Right hindlimb (tissue), 1 donor: Measurements from ENCODE around the gene LPGAT1.
A peak's percentile ranks its signal among the peaks of the same experiment; 100 is the strongest.
"Not testable (repeated sequence)": the region's sequence is repeated elsewhere in the genome, so short reads cannot be mapped to it uniquely, and the experiment has no call there.

Source experiments
- DNase-seq: peaks from one replicate; pipeline ENCODE4 v3.0.0-alpha.2; 2018

Gene LPGAT1, protein sequence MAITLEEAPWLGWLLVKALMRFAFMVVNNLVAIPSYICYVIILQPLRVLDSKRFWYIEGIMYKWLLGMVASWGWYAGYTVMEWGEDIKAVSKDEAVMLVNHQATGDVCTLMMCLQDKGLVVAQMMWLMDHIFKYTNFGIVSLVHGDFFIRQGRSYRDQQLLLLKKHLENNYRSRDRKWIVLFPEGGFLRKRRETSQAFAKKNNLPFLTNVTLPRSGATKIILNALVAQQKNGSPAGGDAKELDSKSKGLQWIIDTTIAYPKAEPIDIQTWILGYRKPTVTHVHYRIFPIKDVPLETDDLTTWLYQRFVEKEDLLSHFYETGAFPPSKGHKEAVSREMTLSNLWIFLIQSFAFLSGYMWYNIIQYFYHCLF

DNA sequence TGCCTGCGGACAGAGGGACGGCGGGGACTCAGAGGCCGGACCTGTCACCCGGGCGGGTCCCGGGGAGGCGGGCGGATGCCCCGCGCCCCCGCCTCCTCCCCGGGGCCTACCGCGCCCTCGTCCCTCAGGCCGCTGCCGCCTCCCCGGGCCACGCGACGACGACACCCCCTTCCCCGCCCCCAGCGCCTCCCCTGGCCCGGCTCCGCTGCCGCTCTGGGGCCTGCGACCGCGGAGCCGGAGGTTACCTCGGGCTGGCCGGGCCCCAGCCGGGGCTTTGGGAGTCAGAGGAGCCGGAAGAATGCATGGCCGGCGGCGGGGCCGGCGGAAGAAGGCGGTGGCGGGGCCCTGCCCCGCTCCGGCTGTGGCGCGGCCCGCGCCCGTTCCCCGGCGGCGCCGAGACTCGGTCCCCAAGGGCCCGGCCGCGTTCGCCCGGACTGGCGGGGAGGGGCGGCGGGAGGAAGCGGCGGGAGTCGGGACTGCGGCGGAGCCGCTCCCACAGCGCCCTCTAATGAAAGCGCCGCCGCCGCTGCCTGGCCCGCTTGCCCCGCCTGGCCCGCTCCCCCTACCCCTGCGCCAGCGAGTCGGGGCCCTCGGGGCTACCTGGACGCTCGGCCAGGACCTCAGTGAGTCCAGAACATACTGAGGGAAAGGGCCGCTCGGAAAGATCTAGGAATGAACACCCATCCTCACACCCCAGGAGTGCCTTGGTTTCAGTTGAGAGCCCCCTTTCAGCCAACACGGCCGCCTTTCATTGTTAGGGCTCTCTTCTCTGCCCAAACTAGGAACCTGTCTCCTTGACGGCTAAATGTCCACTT is at the start of gene LPGAT1:
Gene LPGAT1, minus strand, starts transcription at position 436 of the 815 bp plus-strand sequence. CDS start 1,467 bp downstream, outside the sequence.
- peak; percentile 85 for DNase-seq

DNA sequence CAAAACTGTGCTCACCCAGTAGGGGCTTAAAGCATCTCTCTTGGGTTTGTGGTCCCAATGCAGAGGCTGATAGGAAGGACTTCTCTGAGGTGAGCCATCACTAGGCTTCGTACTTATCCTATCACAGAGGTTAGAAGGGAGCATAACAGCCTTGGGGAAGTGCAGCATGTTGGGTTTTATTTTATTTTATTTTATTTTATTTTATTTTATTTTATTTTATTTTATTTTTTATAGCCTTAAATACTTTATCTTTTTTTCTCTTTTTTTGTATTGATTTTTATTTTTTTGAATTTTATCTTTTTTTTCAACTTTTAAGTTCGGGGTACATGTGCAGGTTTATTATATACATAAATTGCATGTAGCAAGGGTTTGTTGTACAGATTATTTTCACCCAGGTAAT is 48.9 kb upstream of the LPGAT1 start:
- DNase-seq, result no peak

DNA sequence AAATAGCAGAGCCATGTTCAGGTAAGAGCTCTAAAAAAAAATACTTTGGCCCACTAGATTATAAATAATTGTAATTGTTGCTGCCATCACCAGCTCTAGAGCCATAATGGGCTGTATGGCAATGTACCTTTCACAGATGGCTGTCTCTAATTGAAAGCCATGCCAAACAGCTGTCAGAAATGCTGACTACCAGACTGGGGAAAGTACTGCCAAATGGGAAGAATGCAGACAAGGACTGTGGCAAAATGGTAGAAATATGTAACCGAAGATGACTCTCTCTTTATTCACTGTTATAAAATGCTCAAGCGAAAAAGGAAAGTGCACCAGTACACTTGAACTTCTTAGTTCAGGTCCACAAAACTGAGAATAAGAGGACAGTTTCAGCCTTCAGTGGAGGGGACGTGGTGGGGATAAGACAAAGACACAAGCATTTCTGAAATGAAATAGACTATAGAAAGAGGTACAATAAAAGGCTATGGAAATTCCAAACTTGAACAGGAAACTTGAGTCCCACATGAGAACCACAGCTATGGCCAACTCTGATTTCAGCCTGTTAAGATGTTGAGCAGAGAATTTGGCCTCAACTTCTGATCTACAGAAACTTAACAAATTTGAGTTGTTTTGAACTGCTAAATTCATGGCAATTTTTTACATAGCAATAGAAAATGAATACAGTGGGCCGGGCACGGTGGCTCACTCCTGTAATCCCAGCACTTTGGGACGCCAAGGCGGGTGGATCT is 46.5 kb upstream of the LPGAT1 start:
- peak; percentile 45 for DNase-seq

DNA sequence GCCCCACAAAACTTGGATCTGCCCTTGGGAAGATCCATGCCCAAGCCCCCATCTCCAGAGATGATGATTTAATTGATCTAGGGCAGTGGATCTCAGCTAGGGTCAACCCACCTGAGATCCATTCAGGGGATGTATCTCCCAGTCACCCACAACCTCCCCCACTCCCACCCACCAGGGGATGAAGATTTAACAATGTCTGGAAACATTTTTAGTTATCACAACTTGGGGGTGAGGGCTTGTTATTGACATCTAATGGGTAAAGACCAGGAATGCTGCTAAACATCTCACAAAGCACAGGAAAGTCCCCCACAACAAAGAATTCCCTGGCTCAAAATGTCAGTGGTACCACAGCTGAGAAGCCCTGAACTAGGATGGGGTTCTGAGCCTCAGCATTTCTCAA is 45.0 kb upstream of the LPGAT1 start:
- no peak for DNase-seq

DNA sequence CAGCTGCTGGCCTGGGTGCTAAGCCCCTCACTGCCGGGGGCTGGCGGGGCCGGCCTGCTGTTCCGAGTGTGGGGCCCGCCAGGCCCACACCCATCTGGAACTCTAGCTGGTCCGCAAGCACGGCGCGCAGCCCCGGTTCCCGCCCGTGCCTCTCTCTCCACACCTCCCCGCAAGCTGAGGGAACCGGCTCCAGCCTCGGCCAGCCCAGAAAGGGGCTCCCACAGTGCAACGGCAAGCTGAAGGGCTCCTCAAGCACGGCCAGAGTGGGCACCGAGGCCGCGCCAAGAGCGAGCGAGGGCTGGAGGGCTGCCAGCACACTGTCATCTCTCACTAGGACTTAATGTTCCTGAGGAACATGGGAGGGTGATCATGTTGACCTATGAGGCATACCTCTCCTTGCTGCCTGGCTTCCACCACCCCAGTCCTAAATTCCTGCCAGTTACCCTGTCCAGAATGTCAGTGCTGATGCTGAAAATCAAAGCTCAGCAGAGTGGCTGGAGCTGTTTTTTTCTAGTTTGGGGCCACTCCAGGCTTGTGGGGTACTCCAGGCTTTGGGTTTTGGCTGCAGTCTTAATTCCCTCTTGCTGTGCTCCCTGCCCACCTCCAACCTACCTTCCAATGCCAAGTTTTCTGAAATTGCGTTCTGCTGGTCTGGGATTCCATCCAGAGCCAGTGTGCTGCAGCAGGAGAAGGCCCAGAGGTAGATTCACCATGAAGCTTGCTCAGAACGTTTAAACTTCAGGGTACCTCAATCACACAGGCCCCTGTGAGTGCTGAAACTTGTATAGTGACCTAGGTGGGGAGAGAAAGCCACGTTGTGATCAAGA is 44.2 kb upstream of the LPGAT1 start:
- peak; percentile 41 for DNase-seq

DNA sequence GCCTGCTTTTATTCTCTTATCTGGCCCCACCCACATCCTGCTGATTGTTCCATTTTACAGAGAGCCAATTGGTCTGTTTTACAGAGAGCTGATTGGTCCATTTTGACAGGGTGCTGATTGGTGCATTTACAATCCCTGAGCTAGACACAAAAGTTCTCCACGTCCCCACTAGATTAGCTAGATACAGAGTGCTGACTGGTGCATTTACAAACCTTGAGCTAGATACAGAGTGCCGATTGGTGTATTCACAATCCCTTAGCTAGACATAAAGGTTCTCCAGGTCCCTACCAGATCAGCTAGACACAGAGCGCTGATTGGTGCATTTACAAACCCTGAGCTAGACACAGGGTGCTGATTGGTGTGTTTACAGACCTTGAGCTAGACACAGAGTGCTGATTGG is 43.2 kb upstream of the LPGAT1 start:
- DNase-seq, result not testable (repeated sequence)

DNA sequence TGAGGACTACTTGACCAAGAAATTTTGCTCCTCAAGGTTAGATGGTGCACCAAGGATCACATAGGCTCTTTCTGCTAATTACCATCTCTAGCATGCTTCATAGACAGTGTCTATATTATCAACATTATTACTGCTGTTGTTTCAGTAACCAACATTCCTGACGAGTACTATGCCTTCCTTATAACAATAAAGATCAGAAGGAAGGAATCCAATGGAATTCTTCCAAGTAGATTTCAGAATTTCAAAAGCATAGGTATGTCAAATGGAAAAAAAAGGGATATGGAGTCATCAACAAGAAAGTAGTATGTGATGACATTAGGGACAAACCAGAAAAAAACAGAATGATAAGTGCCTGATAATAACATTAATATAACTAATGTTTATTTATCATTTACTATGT is 39.6 kb upstream of the LPGAT1 start:
- no peak for DNase-seq

DNA sequence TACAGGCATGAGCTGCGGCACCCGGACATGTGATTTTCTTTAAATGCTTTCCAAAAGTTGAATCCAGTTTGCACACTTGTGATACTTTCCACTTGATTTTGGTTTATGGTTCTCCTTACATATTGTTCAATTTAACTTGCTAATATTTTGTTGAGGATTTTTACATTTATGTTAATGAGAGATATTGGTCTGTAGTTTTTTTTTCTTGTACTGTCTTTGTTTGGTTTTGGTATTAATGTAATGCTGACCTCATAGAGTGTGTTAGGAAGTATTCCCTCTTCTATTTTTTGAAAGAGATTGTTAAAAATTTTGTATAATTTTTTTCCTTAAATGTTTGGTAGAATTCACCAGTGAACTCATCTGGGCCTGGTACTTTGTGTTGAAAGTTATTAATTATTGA is 34.6 kb upstream of the LPGAT1 start:
- no peak for DNase-seq

DNA sequence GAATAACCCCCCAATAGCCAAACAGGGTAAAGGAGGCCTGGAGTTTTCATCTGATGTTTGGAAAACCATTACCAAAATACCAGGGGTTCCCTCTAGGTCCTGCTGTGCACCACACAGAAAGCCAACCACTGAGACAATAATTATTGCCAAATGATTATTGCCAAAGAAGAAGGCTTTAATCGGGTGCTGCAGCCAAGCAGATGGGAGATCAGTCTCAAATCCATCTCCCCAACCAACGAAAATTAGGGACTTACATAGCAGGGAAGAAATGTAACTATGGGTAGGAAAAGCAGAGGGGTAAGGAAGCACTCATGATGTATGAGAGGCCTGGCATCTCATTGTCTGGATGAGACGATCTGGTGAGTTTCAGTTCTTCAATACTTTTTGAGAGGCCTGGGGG is 28.8 kb upstream of the LPGAT1 start:
- DNase-seq, result no peak

DNA sequence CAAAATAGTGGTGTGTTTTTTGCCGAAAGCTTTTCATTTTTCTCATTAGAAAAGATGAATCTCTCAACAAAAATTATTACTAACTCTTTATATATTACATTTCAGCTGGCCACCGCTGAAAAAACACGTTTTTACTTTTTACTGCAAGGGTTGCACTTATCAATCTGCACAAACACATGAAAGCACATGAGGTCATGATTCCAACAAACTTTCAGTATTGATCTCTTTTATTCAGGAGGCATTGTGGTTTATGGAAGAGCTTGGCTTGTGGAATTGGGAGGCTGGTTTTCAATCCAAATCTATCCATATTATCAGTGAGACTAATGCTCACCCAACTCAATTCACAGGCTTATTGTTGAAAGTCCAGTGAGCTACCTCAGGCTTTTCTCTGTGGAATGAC is 20.6 kb upstream of the LPGAT1 start:
- DNase-seq, result no peak

DNA sequence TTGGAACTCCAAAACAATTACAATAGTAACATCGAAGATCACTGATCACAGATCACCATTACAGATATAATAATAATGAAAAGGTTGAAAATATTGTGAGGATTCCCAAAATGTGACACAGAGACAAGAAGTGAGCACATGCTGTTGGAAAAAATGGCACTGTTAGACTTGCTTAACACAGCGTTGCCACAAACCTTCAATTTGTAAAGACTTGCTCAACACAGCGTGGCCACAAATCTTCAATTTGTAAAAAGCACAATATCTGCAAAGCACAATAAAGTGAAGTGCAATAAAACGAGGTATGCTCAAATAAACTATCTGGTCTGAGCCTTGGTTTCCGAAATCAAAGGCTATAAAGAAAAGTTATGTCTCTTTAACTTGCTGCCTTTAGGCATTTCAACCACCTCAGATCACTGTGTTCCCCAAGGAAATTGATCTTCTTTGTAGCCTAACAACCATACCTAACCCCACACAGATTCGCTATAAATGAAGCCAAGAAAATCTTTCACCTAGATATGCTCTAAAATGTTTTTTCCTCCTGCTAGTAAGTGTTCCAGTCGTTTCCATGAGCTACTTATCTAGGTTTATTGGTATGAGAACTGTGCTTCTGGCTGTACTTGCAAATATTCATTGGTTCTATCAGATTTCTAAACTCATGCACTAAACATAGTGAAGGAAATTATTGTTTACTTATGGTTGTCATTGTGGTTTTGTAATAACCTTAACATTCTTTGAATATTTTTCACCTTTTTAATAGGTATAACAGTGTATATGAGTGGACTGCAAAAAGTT is 13.1 kb upstream of the LPGAT1 start:
- no peak for DNase-seq

DNA sequence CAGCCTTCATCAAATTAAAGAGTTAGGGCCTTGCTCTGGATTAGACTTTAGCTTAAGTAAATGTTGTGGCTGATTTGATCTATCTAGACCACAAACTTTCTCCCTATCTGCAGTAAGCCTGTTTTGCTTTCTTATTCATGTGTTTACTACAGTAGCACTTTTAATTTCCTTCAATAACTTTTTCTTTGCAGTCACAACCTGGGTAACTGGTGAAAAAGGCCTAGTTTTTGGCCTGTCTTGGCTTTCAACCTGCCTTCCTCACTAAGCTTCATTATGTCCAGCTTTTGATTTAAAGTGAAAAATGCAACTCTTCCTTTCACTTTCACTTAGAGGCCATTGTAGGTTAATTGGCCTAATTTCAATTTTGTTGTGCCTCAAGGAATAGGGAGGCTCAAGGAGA is 12.5 kb upstream of the LPGAT1 start:
- no peak for DNase-seq

DNA sequence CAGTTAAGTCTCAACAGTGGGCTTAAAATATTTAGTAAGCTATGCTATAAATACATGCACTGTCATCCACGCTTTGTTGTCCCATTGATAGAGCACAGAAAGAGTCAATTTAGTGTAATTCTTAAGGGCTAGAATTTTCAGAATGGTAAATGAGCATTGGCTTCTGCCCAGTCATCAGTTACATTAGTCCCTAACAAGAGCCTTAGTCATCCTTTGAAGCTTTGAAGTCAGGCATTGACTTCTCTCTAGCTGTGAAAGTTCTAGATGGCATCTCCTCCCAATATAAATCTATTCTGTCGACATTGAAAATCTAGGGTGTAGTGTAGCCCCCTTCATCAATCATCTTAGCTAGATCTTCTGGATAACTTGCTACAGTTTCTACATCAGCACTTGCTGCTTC is 12.0 kb upstream of the LPGAT1 start:
- no peak for DNase-seq

DNA sequence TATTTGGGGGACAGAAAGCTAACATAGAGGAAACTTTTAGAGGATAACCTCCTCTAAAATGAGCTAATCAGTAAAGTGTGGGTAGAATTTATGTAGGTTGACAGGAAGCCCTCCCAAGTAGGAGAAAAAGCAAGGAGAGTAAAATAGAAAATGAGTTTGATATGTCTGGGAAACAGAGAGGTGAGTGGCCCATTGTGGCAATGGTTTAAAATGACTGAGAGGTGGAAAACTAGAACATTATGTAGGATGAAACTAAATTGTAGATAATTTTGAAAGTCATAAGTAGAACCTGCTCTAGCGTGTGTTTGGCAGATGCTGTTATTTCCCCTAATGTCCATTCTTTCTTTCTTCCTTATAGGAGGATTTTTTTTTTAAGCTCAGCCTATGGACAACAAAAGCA is 8.5 kb upstream of the LPGAT1 start:
- no peak for DNase-seq

DNA sequence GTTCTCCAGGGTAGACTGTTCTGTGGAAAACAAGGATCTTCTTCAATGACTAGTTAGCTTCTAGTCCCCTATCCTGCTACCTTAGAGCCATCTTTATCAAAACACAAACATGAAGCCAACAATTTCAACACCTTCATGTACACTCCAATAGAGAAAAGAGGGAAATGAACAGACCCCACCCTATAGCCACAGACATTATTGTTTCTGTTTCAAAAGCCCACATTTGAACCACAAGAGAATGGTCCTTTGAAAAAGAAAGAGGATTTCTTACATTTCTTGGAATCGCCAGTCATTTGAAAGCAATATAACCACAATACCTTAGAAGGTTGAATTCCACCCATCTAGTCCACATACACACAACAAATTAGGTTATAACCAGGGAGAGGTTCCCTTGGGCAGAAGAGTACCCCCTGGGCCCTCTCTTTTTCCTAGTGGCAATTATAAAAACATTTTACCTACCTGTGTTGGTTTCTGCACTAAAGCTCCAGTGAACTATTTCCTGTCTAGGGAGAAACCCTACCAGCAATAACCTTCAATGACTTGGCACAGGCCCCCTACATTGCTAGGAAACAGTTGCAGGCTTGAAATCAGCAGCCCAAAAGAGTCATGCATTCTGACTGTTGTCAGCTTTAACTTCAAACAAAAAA is 2.7 kb upstream of the LPGAT1 start:
- no peak for DNase-seq

DNA sequence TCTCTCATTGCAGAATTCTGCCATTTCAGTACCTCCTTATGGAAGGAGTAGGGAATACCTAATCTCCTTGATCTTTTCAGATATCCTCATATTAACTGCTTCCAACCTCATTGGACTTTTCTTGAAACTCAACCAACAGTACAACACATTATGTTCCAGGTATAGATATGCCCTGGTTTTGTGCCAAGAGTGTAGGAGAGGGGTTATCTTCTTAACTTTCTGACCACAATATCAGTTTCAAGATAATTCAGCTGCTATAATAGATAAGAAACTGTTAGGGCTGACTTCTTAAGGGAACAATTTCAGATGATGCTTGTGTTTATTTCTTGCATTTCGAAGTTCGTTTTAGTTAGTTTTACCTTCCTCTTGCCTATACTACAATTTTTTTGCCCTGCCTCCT is 2.1 kb upstream of the LPGAT1 start:
- DNase-seq, result no peak

DNA sequence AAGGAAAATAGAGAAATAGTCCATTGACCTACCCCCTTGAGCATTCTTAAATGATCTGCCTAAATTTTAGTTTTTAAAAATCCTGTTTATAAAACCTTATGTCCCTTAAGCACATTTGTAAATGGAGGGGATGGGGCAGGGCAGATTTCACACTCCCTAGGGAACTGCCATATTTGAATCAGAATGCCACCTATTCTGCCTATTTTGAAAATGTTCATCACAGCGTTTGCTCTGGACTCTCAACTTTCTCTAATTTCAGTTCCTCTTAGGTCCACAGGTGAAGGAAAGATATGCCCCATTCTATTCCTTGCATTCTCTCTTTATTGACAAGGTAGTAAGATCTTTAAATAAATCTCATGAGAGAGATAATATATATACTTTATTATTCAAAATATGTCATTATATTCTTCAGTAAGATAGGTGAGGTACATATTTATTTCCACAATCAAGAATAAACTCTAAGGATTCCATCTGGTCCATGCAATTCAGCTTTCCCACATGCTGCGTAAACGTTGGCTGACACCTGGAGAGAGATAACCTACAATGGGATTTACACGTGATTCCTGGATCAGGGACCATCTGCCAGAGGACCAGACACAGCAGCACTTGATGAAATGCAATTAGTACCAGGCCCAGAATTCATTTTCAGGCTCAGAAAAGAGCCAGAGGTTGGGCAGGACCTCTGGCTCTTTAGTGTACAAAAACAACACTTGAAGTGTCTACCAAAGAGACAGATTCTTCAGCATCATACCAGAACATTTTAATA is 1.2 kb upstream of the LPGAT1 start:
- no peak for DNase-seq

DNA sequence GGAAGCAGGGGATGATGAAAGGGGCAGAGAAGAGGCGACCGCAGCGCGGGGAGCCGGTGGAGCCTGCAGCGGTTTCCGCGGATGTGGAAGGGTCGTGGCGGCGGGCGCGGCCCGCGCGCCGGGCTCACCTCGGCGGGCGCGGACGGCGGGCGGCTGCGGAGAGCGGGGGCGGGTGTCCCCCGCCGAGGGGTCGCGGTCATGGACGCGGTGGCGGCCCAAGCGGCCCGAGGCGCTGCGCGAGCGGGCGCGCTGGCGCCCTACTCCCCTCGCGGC is 572 bp downstream of the LPGAT1 start:
- no peak for DNase-seq

DNA sequence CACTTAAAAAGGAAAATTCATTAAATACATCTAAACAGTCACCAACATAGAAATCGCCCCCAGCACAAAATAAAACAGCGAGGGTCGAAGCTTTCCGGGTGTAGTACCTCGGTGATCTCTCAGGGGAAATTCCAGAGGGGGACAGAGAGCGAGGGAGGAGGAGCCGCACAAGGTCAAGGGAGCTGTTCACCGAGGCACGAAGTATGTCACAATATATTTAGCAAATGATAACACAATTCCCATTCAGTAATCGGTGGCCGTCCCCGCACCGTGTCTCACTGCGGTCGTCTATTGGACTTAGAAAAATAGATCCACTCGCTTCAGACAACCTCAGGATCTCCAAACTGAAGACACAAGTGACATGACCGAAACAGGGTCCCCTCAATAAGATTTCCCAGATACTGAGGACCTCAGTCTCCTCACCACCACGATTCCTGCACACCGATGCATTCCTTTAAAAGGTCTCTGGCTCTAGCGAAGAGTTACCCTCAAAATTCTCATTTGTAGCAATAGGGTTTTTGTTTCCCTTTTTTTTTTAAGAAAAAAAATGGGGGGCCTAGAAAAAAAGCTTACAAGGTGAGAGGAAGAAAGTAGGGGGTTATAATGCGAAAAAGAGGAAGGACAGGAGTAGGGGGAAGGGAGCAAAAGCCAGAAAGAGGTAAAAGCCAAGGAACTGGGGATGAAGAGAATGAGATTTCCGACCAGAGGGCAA is 1.1 kb downstream of the LPGAT1 start:
- DNase-seq, result peak; percentile 19
